H1 (cell line): Measurements from ENCODE around the gene SPATA32. TPM values are rescaled to one million over a fixed set of nuclear protein-coding genes. Genes with fewer than 3 reads are reported as not detected.

ENCODE experiments used
- CTCF ChIA-PET: fragments of 300-600 bp; sonication (Branson Sonifier 250); formaldehyde crosslinking; loops from one replicate; lab custom pipeline; 2021; ENCODE audit not compliant: partially characterized antibody; lab: Charles Lee
- POLR2A ChIA-PET: fragments of 300-600 bp; sonication (Branson Sonifier 250); formaldehyde crosslinking; loops from one replicate; lab custom pipeline; 2021; ENCODE audit warnings: inconsistent platforms; ENCODE audit not compliant: partially characterized antibody; lab: Charles Lee
- DNase-seq, 2 experiments: peaks; one replicate each; pipeline versions ENCODE4 v3.0.0 to v3.0.0-alpha.2; 2010 to 2022; ENCODE audit warnings: low spot score in 2 of 2, low read depth in 1 of 2, mixed read lengths in 1 of 2
- FAIRE-seq: peaks from 2 replicates; lab custom pipeline; 2011; peaks lifted over from hg19 to GRCh38; lab: Jason Lieb, UNC
- H2AFZ ChIP-seq: 2 replicates; pipeline ENCODE4 v1.8.1; 2012; ENCODE audit warnings: low read length, inconsistent platforms
- H2AK5ac ChIP-seq: 2 replicates; pipeline ENCODE4 v1.6.1; 2013; ENCODE audit warnings: low read depth, low read length
- H2BK120ac ChIP-seq: replicated peaks from 2 replicates; pipeline ENCODE3; 2013; ENCODE audit warnings: low read depth, low read length, inconsistent platforms
- H2BK12ac ChIP-seq: 2 replicates; pipeline ENCODE4 v1.6.1; 2013; ENCODE audit warnings: low read depth, low read length
- H2BK15ac ChIP-seq: 2 replicates; pipeline ENCODE4 v1.6.1; 2013; ENCODE audit warnings: low read length
- H2BK20ac ChIP-seq: 2 replicates; pipeline ENCODE4 v1.6.1; 2013; ENCODE audit warnings: low read length
- H2BK5ac ChIP-seq: 2 replicates; pipeline ENCODE4 v1.6.1; 2013; ENCODE audit warnings: low read depth, low read length
- H3K14ac ChIP-seq: 2 replicates; pipeline ENCODE4 v1.6.1; 2013; ENCODE audit warnings: inconsistent platforms; ENCODE audit not compliant: insufficient read length
- H3K18ac ChIP-seq: 2 replicates; pipeline ENCODE4 v1.6.1; 2013; ENCODE audit warnings: low read length; ENCODE audit errors: extremely low read depth
- H3K23ac ChIP-seq: 2 replicates; pipeline ENCODE4 v1.6.1; 2013; ENCODE audit warnings: inconsistent platforms; ENCODE audit not compliant: insufficient read length
- H3K23me2 ChIP-seq: 2 replicates; pipeline ENCODE4 v1.6.1; 2013; ENCODE audit warnings: low read depth, low read length
- H3K27ac ChIP-seq: 2 replicates; pipeline ENCODE4 v1.6.1; 2011; ENCODE audit warnings: low read depth, low read length, inconsistent platforms
- H3K27me3 ChIP-seq, 4 experiments: replicated peaks in 1 of 4; 1 replicate in 1 of 4; 2 replicates in 3 of 4; pipeline versions ENCODE4 v1.6.1 to v1.8.1; 2011 to 2013; ENCODE audit warnings: low read length in 3 of 4, mild to moderate bottlenecking in 3 of 4, inconsistent platforms in 2 of 4, mixed read lengths in 2 of 4, moderate library complexity in 1 of 4; ENCODE audit not compliant: control insufficient read depth in 3 of 4, insufficient read depth in 3 of 4; ENCODE audit errors: extremely low read depth in 1 of 4
- H3K36me3 ChIP-seq, 4 experiments: 2 replicates each; pipeline versions ENCODE4 v1.6.1 to v1.8.1; 2011 to 2013; ENCODE audit warnings: mild to moderate bottlenecking in 4 of 4, low read length in 3 of 4, moderate library complexity in 2 of 4, control low read depth in 1 of 4, inconsistent platforms in 1 of 4; ENCODE audit not compliant: insufficient read depth in 4 of 4, control insufficient read depth in 2 of 4
- H3K4ac ChIP-seq: replicated peaks from 2 replicates; pipeline ENCODE3; 2013; ENCODE audit warnings: low read length, low read depth, mixed read lengths, inconsistent platforms; ENCODE audit not compliant: insufficient read length
- H3K4me1 ChIP-seq, 4 experiments: replicated peaks in 1 of 4; 1 replicate in 1 of 4; 2 replicates in 3 of 4; pipeline versions ENCODE4 v1.6.1 to v1.8.1; 2011 to 2013; ENCODE audit warnings: low read length in 3 of 4, inconsistent platforms in 2 of 4, mixed read lengths in 1 of 4; ENCODE audit not compliant: insufficient read depth in 4 of 4, control insufficient read depth in 3 of 4
- H3K4me2 ChIP-seq, 2 experiments: 2 replicates each; pipeline versions ENCODE4 v1.6.1 to v1.8.1; 2011 to 2013; ENCODE audit warnings: low read depth in 2 of 2, low read length in 2 of 2, control low read depth in 1 of 2, inconsistent platforms in 1 of 2, mild to moderate bottlenecking in 1 of 2; ENCODE audit not compliant: insufficient read depth in 1 of 2
- H3K4me3 ChIP-seq, 4 experiments: fragments of 200-600, 300-600 bp in 1 of 4; sonication (generic), shearing (Covaris generic), sonication (Bioruptor Twin) in 1 of 4; 2 replicates each; pipeline versions ENCODE4 v1.5.1 to v1.8.1; 2011 to 2016; ENCODE audit warnings: low read length in 4 of 4, low read depth in 3 of 4, control low read depth in 2 of 4, inconsistent platforms in 2 of 4, mild to moderate bottlenecking in 2 of 4, mixed read lengths in 1 of 4, moderate library complexity in 1 of 4; ENCODE audit not compliant: insufficient read depth in 2 of 4; ENCODE audit errors: extremely low read depth in 1 of 4
- H3K56ac ChIP-seq: replicated peaks from 2 replicates; pipeline ENCODE3; 2013; ENCODE audit warnings: low read depth, mild to moderate bottlenecking, mixed read lengths, low read length, inconsistent platforms; ENCODE audit not compliant: insufficient read length
- H3K79me1 ChIP-seq: 2 replicates; pipeline ENCODE4 v1.6.1; 2013; ENCODE audit warnings: low read depth, low read length, control low read depth
- H3K79me2 ChIP-seq, 2 experiments: 2 replicates each; pipeline versions ENCODE4 v1.6.1 to v1.8.1; 2012 to 2013; ENCODE audit warnings: low read length in 2 of 2, mild to moderate bottlenecking in 2 of 2, inconsistent platforms in 1 of 2; ENCODE audit not compliant: insufficient read depth in 2 of 2, control insufficient read depth in 1 of 2
- H3K9ac ChIP-seq, 4 experiments: replicated peaks in 1 of 4; 1 replicate in 1 of 4; 2 replicates in 3 of 4; pipeline versions ENCODE4 v1.6.1 to v1.8.1; 2011 to 2013; ENCODE audit warnings: low read depth in 3 of 4, low read length in 3 of 4, control low read depth in 2 of 4, mild to moderate bottlenecking in 2 of 4, moderate library complexity in 2 of 4, inconsistent platforms in 1 of 4; ENCODE audit errors: extremely low read depth in 1 of 4
- H3K9me3 ChIP-seq, 2 experiments: 2 replicates each; pipeline versions ENCODE4 v1.6.1 to v1.8.1; 2012 to 2013; ENCODE audit warnings: mild to moderate bottlenecking in 2 of 2, moderate library complexity in 2 of 2, control low read depth in 1 of 2, inconsistent platforms in 1 of 2, low read depth in 1 of 2, low read length in 1 of 2, mixed read lengths in 1 of 2; ENCODE audit not compliant: insufficient read depth in 2 of 2
- H4K20me1 ChIP-seq, 2 experiments: replicated peaks in 1 of 2; 2 replicates each; pipeline versions ENCODE3 to v1.8.1; 2011 to 2013; ENCODE audit warnings: inconsistent platforms in 2 of 2, low read length in 2 of 2, mild to moderate bottlenecking in 1 of 2; ENCODE audit not compliant: insufficient read depth in 2 of 2, control insufficient read depth in 1 of 2
- H4K5ac ChIP-seq: 2 replicates; pipeline ENCODE4 v1.6.1; 2013; ENCODE audit warnings: low read length, low read depth, mixed read lengths, inconsistent platforms; ENCODE audit not compliant: insufficient read length
- H4K8ac ChIP-seq: 2 replicates; pipeline ENCODE4 v1.8.0; 2013; ENCODE audit warnings: mild to moderate bottlenecking, moderate library complexity, low read length, inconsistent platforms; ENCODE audit not compliant: insufficient read depth; ENCODE audit errors: extremely low read depth
- H4K91ac ChIP-seq: replicated peaks from 2 replicates; pipeline ENCODE3; 2013; ENCODE audit warnings: low read length, mixed read lengths, inconsistent platforms; ENCODE audit not compliant: insufficient read length
- BCL11A ChIP-seq, 2 experiments: IDR thresholded peaks; one replicate each; pipeline ENCODE4 v1.6.1; 2011; ENCODE audit warnings: low read depth in 2 of 2, low read length in 2 of 2, mild to moderate bottlenecking in 2 of 2
- CEBPB ChIP-seq: IDR thresholded peaks from 2 replicates; pipeline ENCODE4 v1.6.1; 2012; ENCODE audit warnings: low read depth, low read length
- HDAC2 ChIP-seq, 2 experiments: fragments of 300-600 bp in 1 of 2; sonication (generic) in 1 of 2; IDR thresholded peaks; 2 replicates each; pipeline ENCODE4 v1.6.1; 2011 to 2012; ENCODE audit warnings: low read depth in 2 of 2, low read length in 2 of 2, mild to moderate bottlenecking in 2 of 2, moderate library complexity in 2 of 2, borderline replicate concordance in 1 of 2, inconsistent platforms in 1 of 2
- NANOG ChIP-seq: IDR thresholded peaks from 2 replicates; pipeline ENCODE4 v1.6.1; 2011; ENCODE audit warnings: low read length, low read depth, mild to moderate bottlenecking, inconsistent platforms; ENCODE audit not compliant: insufficient read depth, poor library complexity, severe bottlenecking
- POU5F1 ChIP-seq: IDR thresholded peaks from 2 replicates; pipeline ENCODE4 v1.6.1; 2011; ENCODE audit warnings: low read depth, mild to moderate bottlenecking, low read length, moderate library complexity
- SIN3A ChIP-seq, 2 experiments: IDR thresholded peaks in 1 of 2; conservative IDR thresholded peaks in 1 of 2; 2 replicates each; pipeline ENCODE4 v1.6.1; 2011 to 2012; ENCODE audit warnings: low read length in 2 of 2, improper control_type of control experiment in 1 of 2, low read depth in 1 of 2, mild to moderate bottlenecking in 1 of 2
- SRF ChIP-seq: IDR thresholded peaks from 2 replicates; pipeline ENCODE4 v1.6.1; 2011; ENCODE audit warnings: mild to moderate bottlenecking, low read depth, low read length, moderate library complexity
- TCF12 ChIP-seq: IDR thresholded peaks from 2 replicates; pipeline ENCODE4 v1.6.1; 2011; ENCODE audit warnings: low read depth, mild to moderate bottlenecking, low read length
- WGBS, 2 experiments: shearing (Covaris generic) in 1 of 2; methylation state at CpG; one replicate each; pipeline versions ENCODE4 v1.1.6 to v1.1.7; 2013 to 2015; ENCODE audit warnings: low lambda C conversion rate in 2 of 2, mixed read lengths in 2 of 2, inconsistent platforms in 1 of 2, low coverage in 1 of 2, missing lambda C conversion rate in 1 of 2; ENCODE audit not compliant: insufficient replicate concordance in 2 of 2, insufficient coverage in 1 of 2, insufficient read length in 1 of 2; ENCODE audit errors: extremely low coverage in 1 of 2, missing lambda C conversion rate in 1 of 2; 5-methylcytosine and 5-hydroxymethylcytosine counted together
- polyA plus RNA-seq, 7 experiments: library from polyadenylated mRNA; depleted of rRNA in 3 of 7; stranded (reverse) in 5 of 7; unstranded in 2 of 7; fragments of >200 nt in 5 of 7; fragments of 200-250 nt in 2 of 7; gene quantifications; 1 replicate in 5 of 7; 2 replicates in 1 of 7; 4 replicates in 1 of 7; pipeline versions ENCODE4 v1.2.1 to v1.2.3, GENCODE V29; 2011 to 2013; ENCODE audit warnings: missing spikeins in 2 of 7, mixed read lengths in 2 of 7
- total RNA-seq: library from RNA; stranded (reverse); fragmentation: NEBNext Ultra II Directional; extraction: Animal tissue kit (Norgen Biotek cat#: 25700); gene quantifications from 2 replicates; pipeline ENCODE4 v1.2.1, GENCODE V29; 2021

SPATA32 gene
- total and polyA plus RNA-seq, 2 of the 8 experiments (the other 6 are each of a cell fraction or from before 2014, with no cell fraction given) = 0.24 TPM; not detected in 1

GRCh38 chr17:45236282-45236606, 25.6 kb downstream of the SPATA32 start:
- no peak overlapping the region for H4K5ac ChIP-seq
- no peaks in the 10 kb centered on the region for H3K36me3 ChIP-seq
- H3K14ac ChIP-seq = no peak overlapping the region
- no peak overlapping the region; the same call in none of the 2 replicates for H2BK15ac ChIP-seq
- no peak overlapping the region for H3K56ac ChIP-seq
- H2BK12ac ChIP-seq = peak overlapping the region; percentile 20; the same call in 1 of the 2 replicates
- H2BK20ac ChIP-seq = peak overlapping the region; percentile 22; the same call in 1 of the 2 replicates
- H4K8ac ChIP-seq = no peak overlapping the region; the same call in 1 of the 2 replicates
- H4K91ac ChIP-seq = no peak overlapping the region
- no peaks in the 10 kb centered on the region for H3K9me3 ChIP-seq
- no peak overlapping the region for H2AK5ac ChIP-seq
- H3K23ac ChIP-seq = no peak overlapping the region
- H3K9ac ChIP-seq = no peak overlapping the region
- H3K4ac ChIP-seq = no peak overlapping the region
- H2BK120ac ChIP-seq = no peak overlapping the region
- DNase-seq = no peak
- H3K4me1 ChIP-seq = peaks cover 3 to 19% (median 15%) of the 10 kb centered on the region in 4 experiments
- 0 out of 8 replicates have a peak overlapping the region, but pooled peaks of 1 of the 4 experiments have one; percentile 12 for H3K4me3 ChIP-seq
- no peaks in the 10 kb centered on the region for H3K79me2 ChIP-seq
- H3K27ac ChIP-seq = no peak overlapping the region
- H3K4me2 ChIP-seq = peak overlapping the region; percentile 7 to 36; a peak in 1 of 4 replicates
- WGBS, 2 experiments = 94% methylated on average over 5 of the region's 5 CpGs; no CpG with 5 or more reads in 1 of the 2 experiments
- H3K23me2 ChIP-seq = peaks cover 8% of the 10 kb centered on the region; the same call in 1 of the 2 replicates
- no peak overlapping the region for H2AFZ ChIP-seq
- H3K27me3 ChIP-seq = peaks cover 0 to 29% (median 18%) of the 10 kb centered on the region in 4 experiments; a peak in 6 of 7 replicates
- peaks cover 0 to 3% of the 10 kb centered on the region in 2 experiments for H4K20me1 ChIP-seq
- 0 out of 2 replicates have a peak overlapping the region, but pooled peaks have one; percentile 26 for H2BK5ac ChIP-seq
- H3K79me1 ChIP-seq = no peaks in the 10 kb centered on the region
- no peak for FAIRE-seq
- no peak for TF ChIP-seq NANOG
- TF ChIP-seq SIN3A (conservative IDR thresholded peaks at IDR 0.05 in 1 of 2, IDR thresholded peaks at IDR 0.05 in 1 of 2; ENCODE audit: low read depth in 1 of 2, low read length in 2 of 2) = no peak
- no peak for TF ChIP-seq CEBPB
- no peak for TF ChIP-seq SRF
- TF ChIP-seq TCF12 = no peak
- TF ChIP-seq POU5F1 = no peak
- TF ChIP-seq BCL11A (IDR thresholded peaks at IDR 0.05; ENCODE audit: low read depth in 2 of 2, low read length in 2 of 2) = no peak
- TF ChIP-seq HDAC2 (IDR thresholded peaks at IDR 0.05; ENCODE audit: borderline replicate concordance in 1 of 2, low read depth in 2 of 2, low read length in 2 of 2) = no peak
- ChIA-PET CTCF (interaction anchor here (0.6 to 22.1 kb wide), 32 partner anchors 14 to 191 kb away, joined by 3 to 362 read pairs (median 4); partner anchors contain the start of genes ACBD4, FMNL1 and HEXIM1), POLR2A (interaction anchor here (1.1 to 2.3 kb wide), 5 partner anchors 10 to 161 kb away, joined by 3 to 10 read pairs (median 7); partner anchors contain the start of gene HEXIM1)
- peak overlapping the region; percentile 57; the same call in 1 of the 2 replicates for H3K18ac ChIP-seq
